Measurements from ENCODE around the gene H6PD.

Gene H6PD

DNA sequence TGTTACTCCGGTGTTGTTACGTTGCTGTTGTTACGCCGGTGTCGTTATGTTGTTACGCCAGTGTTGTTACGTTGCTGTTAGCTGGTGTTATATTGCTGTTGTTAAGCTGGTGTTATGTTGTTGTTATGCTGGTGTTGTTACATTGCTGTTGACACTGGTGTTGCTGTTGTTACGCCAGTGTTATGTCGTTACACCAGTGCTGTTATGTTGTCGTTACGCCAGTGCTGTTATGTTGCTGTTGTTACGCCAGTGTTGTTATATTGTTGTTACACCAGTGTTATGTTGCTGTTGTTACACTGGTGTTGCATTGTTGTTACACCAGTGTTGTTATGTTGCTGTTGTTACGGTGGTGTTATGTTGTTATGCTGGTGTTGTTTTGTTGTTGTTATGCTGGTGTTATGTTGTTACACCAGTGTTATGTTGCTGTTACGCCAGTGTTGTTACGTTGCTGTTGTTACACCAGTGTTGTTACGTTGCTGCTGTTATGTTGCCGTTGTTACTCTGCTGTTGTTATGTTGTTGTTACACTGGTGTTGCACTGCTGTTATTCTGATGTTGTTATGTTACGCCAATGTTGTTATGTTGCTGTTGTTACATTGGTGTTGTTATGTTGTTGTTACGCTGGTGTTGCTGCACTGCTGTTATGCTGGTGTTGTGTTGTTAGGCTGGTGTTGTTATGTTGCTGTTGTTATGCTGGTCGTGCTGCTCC is 25.6 kb downstream of the H6PD start:
- no peak for DNase-seq (ENCODE audit: low spot score)

DNA sequence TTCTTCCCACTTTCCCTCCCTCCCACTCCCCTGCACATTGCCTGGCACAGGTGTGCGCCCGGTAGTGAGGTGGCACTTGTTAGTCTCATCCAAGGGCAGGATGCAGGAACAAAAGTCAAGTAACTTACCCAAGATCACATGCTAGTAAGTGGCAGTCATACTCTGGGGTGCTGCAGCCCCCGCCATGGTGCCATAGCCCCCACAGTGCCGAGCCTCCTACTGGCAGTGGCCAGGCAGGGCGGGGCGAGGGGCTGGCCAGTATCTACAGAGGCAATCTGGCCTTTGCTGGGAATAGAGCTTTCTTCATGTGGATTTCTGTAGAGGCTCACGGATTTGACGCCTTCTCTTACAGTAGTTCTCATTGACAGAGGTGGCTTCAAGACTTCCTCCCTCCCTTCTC is 26.9 kb downstream of the H6PD start:
- no peak for DNase-seq (ENCODE audit: low spot score)

DNA sequence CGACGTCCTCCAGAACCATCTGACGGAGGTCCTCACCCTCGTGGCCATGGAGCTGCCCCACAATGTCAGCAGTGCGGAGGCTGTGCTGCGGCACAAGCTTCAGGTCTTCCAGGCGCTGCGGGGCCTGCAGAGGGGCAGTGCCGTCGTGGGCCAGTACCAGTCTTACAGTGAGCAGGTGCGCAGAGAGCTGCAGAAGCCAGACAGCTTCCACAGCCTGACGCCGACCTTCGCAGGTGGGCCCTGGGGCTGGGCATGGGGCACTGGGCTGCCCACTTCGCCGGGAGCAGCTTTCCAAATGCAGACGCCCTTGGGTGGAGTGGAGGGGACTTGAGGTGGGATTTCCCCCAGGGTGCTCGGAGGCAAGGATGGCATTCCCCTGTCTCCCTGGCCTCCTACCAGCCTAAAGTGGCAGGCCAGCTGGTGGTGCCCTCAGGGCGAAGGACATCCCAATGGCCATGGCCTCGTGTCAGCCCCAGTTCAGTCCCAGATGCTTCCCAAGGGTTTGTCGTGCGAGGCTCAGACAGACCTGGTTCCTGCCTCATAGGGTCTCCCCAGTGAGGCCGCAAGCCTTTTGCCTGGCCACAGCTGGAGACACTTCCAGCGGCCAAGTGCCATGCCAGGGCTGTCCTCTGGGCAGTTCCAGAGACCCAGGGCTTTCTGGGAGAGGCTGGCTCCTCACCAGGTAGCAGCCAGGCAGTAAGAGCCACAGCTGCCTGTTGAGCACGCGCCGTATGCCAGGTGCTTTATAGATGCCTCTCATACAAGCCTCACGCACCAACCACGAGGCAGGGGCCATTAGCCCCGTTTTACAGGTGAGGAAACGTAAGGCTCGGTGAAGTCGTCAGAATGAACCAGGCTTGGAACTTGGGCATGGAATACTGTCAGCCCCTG is 27.8 kb downstream of the H6PD start:
- no peak for DNase-seq (ENCODE audit: low spot score)

DNA sequence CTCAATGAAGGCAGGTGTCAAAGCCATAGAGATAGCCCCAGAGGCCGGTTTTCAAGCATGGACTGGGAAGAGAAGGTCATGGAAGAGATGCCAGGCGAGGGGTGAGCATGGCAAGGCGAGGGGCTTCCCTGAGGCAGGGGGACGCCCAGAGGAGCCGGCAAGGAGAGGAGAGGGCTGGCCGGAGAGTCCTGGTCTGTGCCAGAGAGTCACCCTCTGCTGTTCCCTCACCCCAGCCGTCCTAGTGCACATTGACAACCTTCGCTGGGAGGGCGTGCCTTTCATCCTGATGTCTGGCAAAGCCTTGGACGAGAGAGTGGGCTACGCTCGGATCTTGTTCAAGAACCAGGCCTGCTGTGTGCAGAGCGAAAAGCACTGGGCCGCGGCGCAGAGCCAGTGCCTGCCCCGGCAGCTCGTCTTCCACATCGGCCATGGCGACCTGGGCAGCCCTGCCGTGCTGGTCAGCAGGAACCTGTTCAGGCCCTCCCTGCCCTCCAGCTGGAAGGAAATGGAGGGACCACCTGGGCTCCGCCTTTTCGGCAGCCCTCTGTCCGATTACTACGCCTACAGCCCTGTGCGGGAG is 28.8 kb downstream of the H6PD start:
- DNase-seq (ENCODE audit: low spot score) = no peak

DNA sequence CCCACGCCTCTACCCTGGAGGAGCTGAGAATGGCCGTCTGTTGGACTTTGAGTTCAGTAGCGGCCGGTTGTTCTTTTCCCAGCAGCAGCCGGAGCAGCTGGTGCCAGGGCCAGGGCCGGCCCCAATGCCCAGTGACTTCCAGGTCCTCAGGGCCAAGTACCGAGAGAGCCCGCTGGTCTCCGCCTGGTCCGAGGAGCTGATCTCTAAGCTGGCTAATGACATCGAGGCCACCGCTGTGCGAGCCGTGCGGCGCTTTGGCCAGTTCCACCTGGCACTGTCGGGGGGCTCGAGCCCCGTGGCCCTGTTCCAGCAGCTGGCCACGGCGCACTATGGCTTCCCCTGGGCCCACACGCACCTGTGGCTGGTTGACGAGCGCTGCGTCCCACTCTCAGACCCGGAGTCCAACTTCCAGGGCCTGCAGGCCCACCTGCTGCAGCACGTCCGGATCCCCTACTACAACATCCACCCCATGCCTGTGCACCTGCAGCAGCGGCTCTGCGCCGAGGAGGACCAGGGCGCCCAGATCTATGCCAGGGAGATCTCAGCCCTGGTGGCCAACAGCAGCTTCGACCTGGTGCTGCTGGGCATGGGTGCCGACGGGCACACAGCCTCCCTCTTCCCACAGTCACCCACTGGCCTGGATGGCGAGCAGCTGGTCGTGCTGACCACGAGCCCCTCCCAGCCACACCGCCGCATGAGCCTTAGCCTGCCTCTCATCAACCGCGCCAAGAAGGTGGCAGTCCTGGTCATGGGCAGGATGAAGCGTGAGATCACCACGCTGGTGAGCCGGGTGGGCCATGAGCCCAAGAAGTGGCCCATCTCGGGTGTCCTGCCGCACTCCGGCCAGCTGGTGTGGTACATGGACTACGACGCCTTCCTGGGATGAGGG is 29.7 kb downstream of the H6PD start:
- DNase-seq (ENCODE audit: low spot score) = no peak

DNA sequence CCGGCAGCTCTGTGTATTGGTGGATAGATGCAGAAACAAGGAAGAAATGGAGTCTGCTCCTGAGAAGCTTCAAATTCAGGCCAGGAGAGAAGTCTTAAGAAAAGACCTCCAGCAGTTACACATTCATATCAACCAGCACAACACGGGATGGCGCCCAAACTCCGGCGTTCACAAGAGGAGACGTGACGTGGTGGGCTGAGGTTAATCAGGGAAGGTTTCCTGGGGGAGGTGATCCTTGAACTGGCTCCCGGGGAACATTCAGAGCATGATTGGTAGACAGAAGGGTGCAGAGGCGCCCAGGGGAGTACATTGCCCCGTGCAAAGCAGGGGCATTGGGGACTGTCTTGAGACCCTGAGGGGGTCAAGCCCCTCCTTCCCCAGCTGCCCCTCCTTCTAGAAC is 30.5 kb downstream of the H6PD start:
- no peak for DNase-seq (ENCODE audit: low spot score)

DNA sequence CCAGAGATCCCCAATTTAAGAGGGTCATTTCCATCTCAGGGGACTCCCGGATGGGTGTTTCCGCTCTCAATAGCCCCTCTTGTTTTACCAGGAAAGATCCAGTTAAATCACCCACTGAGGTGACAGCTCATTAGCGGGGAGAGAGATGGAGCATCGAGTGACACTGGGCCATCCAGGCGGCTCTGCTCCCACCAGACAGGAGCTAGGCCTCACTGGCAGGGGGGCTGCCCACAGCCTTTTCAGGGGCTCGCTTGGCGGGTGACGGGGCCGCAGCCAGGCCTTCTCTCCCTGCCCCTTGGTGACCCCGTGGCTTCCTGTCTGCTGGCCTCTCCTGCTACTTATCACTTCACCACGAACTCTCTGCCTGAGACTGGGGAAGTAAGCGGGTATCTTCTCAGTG is 31.4 kb downstream of the H6PD start:
- no peak for DNase-seq (ENCODE audit: low spot score)

DNA sequence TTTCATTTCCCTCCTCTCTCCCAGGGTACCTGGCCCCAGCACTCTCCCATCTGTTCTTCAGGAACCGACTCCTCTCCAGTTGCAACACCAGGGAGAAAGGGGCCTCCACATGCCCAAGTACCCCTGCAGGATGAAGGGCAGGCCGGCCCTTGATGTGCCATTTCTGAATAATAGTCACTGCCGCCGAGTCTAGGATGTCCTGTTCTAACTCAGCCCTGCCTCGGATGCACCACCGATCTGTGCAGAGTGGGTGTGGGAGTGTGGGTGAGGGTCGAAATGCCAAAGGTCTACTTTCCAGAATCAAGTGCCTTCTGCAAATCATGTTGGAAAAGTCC is 32.7 kb downstream of the H6PD start:
- DNase-seq (ENCODE audit: low spot score) = no peak

DNA sequence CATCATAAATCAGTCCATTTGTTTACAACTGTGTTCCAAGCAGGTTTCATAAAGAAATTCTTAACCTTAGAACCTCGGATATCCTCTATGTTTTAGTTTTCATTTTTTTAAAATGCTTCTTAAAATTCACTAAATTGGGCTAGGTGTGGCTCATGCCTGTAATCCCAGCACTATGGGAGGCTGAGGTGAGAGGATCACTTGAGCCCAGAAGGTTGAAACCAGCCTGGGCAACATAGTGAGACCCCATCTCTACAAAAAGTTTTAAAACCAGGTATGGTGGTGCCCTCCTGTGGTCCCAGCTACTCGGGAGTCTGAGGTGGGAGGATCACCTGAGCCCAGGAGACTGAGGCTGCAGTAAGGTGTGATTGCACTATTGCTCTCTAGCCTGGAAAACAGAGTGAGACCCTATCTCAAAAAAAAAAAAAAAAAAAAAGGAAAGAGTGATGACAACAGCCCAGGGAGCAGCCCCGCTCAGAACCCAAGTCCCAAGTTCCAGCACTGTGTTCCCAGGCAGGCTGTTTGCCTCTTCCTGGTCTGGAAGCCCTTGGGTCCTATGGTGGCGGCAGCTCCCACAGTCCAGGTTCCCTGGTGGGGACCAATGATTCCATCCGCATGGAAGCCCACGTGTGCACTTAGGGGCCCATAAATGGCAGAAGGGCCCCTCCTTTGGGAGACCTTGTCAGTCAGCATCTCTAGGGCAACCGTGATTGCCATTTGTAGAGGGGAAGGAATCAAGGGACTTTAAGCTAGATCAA is 33.4 kb downstream of the H6PD start:
- no peak for DNase-seq (ENCODE audit: low spot score)

DNA sequence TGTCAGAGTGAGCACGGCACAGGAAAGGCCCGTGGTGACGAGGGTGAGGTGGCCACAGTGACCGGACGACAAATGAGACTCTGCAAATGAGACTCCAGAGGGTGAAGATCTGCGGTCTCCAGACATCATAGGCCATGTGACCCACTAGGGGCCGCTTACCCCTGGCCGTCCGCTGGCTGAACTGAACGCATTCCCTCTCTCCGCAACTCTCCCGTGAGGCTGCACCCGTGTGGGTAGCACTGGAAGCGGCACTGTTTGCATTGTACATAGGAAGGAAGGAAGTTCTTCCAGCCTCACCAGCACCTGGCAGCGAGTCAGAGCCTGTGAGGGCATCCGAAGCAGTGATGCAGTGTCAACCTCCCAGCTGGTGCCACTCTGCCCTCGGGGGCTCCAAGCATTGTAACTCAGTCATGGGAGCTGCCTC is 34.5 kb downstream of the H6PD start:
- DNase-seq (ENCODE audit: low spot score) = no peak

DNA sequence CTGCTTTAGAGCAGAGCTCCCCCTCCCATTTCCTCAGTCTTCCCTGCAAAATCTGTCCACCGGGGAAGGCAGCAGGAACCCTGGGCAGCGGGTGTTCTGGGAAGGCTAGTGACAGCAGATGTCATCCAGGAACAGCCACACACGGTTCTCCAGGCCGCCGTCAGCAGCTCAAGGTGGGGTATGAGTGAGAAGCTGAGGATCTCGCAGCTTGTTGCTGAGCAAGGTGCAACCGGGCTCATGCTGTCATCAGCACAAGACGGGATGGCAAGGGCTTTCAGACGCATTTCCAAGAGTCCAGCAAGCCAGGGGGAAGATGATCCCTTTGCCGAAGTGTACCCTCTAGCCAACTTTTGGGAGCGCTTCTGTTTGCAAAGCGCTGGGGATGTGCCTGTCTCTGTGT is 35.1 kb downstream of the H6PD start:
- DNase-seq (ENCODE audit: low spot score) = no peak

DNA sequence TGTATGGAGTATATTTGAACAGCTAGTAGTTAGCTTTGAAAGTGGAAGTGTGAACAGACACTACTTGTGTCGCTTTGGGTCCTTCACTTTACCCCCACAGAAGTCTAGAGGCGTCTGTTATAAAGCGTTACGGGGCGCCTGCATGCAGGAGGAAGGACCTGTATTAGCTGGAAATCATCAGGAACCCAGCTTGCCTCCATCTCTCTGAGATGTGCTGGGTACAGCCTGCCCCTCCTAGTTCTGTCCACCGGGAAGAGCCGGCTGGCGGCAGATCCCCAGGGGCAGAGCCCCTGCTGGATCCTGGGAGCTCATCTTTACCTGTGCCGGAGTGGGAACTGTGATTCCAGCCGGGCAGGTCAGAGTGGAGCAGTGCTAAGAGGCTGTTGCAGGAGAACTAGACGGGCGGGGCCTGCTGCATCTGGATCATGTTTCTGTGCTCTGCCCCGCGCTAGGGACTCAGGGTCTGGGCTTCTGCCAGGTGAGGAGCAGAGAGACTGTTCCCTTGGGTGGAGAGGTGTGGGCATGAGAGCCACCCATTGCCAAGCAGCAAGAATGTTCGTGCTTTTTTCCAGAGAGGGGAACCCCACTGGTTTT is 35.8 kb downstream of the H6PD start:
- DNase-seq (ENCODE audit: low spot score) = no peak

DNA sequence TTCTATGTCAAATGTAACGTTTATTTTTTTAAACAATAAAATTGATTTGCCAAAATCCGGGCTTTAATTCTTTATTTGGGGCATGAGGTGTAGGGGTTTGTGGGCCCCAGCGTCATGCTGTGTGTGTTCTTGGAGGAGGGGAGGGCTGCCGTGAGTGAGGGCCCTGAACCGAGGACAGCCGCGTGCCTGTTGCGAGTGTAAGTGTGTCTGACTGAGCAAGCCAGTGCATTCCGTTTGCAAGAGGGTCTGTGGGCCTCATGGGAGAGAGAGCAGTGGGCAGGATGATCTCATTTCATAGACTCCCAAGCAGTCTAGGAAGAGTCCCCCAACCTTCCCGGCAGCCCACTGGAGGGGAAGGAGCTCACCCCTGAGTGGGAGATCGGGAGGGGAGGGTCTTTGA is 36.7 kb downstream of the H6PD start:
- no peak for DNase-seq (ENCODE audit: low spot score)

DNA sequence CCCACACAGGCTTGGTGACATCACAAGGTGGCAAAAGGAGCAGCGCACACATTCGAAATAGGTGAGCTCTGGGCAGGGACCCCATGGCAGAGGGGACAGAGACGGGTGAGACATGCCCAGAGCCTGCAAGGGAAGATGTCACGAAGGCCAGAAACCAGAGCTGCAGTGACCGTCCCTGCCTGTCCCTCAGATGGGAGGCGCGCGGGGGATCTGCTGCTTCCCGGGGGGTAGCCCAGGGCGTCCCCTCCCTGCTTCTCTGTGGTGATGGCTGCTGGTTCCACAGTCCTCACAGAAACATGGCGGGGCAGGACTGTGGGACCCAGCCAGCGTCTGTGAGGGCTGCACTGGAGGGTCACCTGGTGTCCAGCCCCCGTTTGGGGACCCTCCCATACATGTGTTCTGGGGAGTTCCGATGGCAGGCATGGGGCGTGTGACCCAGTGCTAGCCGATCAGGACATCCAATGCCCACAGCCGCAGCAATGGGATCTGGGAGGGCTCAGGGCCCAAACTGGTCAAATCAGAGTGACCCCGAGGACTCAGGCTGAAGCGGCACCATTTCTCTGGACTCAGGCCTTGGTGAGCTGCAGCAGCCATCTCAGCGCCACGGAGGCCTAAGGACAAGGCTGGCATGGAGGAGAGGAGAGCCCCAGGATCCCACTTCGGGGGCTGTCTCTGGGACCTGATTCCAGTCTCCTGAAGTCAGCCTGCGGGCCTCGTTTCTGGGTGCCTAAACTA is 37.5 kb downstream of the H6PD start:
- no peak for DNase-seq (ENCODE audit: low spot score)

DNA sequence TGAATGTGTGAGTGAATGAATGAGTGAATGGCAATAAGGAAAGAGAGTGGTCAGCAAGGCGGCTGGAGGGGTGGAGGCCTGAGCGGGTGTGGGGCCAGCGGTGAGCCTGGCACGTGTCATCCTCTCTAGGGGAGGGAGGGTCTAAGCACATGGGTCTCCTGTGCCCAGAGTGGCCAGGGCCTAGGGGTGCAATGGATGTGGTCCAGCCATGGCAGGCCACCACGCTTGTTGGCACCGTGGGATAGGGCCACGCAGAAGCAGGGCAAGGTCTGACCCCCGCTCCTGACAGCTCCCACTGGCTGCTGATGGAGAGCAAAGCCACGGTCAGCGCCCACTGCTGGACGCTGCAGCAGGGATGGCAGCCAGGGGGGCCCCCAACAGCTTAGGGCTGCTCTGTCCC is 38.6 kb downstream of the H6PD start:
- DNase-seq (ENCODE audit: low spot score) = no peak

DNA sequence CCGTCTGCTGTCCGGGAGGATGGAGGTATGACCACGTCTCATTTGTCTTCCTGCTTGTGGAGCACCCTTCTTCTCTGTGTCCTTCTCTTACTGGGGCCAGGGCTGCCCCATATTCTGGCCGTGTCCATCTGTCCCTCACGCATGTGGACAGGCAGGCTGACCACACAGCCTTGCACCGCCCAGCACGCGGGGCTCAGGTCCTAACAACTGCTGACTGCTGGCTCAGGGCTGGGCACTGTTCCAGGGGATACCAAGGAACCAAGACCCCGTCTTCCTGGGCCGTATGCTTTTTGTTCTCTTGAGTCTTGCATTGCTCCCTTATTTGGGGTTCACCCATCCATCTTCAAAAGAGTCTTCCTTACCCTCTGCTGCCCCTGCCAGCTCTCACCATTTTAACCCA is 40.6 kb downstream of the H6PD start:
- DNase-seq (ENCODE audit: low spot score) = no peak

DNA sequence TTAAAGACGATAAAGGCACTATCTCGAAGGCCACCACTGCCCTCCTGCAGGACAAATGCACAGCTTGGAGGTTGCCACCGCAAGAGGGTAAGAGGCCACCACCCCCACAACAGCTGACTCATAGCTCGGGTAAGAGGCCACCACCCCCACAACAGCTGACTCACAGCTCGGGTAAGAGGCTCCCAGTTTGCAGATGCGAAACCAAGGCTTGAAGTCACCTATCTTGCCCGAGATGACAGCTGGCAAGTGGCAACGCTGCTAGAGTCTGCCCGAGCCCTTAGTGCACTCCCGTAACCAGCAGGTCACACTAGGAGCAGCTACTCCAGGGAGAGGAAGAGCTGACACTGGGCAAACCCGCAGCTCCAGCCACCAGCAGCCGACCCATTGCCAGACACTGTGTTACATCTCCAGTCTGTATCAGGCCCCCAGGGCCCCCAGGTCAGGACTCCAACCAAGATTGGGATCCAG is 41.0 kb downstream of the H6PD start:
- DNase-seq (ENCODE audit: low spot score) = no peak

DNA sequence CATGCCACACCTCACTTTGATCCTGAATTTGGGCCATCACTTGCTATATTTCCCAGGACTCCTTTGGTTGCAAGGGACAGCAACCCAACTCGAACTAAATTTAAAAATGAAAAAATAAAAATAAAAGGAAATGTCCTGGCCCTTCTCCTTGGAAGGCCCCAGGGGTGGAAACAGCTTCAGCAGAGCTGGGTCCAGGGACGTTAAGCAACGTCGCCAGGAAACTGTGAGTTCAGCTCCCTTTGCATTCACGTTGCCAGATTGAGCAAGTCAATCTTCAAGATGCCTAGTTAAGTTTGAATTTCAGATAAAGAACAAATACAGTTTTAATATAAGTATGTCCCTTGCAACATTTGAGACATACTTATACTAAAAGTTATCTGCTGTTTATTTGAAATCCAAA is 43.5 kb downstream of the H6PD start:
- no peak for DNase-seq (ENCODE audit: low spot score)

DNA sequence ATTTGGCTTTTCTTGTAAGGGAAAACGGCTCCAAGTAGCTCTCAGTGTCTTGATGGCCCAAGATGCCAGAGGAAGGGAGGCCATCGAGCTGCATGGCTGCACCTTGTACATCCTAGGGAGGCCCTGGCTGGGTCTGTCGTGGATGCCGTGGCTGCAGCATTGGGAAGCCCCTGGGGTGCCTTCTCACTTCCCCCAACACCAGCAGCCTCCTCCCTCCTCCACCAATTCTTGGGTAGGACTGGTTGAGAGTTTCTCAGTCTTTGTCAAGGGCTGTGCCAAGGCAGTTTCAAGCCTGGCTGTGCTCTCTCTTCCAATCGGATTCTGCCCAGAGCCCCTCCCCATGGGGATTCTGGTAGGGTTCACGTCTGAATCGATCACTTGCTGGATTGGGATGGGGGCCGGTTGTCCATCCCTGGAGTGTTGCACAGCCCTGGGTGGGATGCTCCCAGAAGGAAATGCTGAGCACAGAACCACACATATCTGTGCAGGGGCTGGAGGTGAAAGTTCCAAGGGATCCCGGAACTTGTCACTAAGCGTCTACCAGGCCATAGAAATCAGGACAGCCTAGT is 44.1 kb downstream of the H6PD start:
- no peak for DNase-seq (ENCODE audit: low spot score)

Measured in pons (tissue), 1 donor.